Progenitor cell of endocrine pancreas (in vitro differentiated cells): ENCODE results near the gene TMEM43. TPM values are rescaled to one million over a fixed set of nuclear protein-coding genes. Genes with fewer than 3 reads are reported as not detected.

ENCODE experiments used
- DNase-seq: peaks from one replicate; pipeline ENCODE4 v3.0.0; 2021; ENCODE audit warnings: low spot score; ENCODE audit not compliant: unreplicated experiment
- H3K27ac Mint-ChIP-seq: 2 replicates; pipeline ENCODE4 v1.8.0; 2021; ENCODE audit warnings: mild to moderate bottlenecking, moderate library complexity, mixed read lengths
- H3K27me3 Mint-ChIP-seq: 2 replicates; pipeline ENCODE4 v1.8.0; 2021; ENCODE audit warnings: mixed read lengths
- H3K36me3 Mint-ChIP-seq: 2 replicates; pipeline ENCODE4 v1.8.0; 2022; ENCODE audit warnings: mixed read lengths; ENCODE audit not compliant: insufficient read depth
- H3K4me1 Mint-ChIP-seq: 2 replicates; pipeline ENCODE4 v1.8.0; 2021; ENCODE audit warnings: low read depth, mixed read lengths
- H3K4me3 Mint-ChIP-seq: 2 replicates; pipeline ENCODE4 v1.8.0; 2021; ENCODE audit warnings: low read depth, mild to moderate bottlenecking, moderate library complexity, mixed read lengths
- H3K9me3 Mint-ChIP-seq: 2 replicates; pipeline ENCODE4 v1.8.0; 2021; ENCODE audit warnings: low read depth, mixed read lengths
- total RNA-seq: library from RNA; stranded (reverse); gene quantifications from 2 replicates; pipeline ENCODE4 v1.2.1, GENCODE V29; 2021
- TF ChIP-seq, protein P1 (sequence below): fragments of 200-600 bp; sonication (generic); IDR thresholded peaks from one replicate; pipeline ENCODE4 v1.5.0; 2021; ENCODE audit warnings: antibody characterized with exemption, mild to moderate bottlenecking; ENCODE audit not compliant: unreplicated experiment

The TMEM43 gene
- total RNA-seq, 1 donor from 2014 or later = 40.0 TPM

DNA sequence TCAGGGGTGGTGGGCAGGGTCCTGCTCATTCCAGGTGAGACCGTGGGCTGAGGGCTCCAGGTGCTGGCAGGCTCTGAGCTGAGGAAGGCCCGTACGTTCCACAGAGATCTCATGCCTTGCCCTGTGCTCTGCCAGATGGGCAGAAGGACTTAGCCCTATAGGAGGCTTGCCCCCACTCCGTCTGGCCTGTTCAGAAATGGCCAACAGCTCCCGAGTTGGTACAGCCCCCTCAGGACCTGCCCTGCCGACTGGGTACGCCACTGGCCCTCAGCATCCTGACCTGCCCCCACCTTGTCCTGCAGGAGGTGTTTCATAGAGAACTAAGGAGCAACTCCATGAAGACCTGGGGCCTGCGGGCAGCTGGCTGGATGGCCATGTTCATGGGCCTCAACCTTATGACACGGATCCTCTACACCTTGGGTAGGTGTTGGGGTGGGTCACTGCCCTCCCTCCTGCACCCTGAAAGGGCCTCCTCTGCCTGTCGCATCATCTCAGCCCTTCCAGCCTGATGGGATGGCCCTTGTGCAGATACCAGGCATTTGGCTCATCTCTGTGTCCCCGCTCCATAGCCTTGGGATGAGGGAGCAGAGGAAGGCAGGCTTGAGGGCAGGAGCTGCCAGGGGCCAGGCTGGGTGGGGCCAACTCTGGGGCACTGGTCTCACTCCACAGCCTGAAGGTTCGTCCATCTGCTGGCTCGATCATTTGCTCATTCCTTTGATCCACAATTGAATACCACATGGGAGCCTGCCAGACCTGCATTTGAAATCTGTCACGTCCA is 14.2 kb downstream of the TMEM43 start:
- Mint-ChIP-seq H3K27me3 (no peaks in the 10 kb centered on the region), H3K4me1 (no peaks in the 10 kb centered on the region), H3K4me3 (no peak overlapping the region), H3K27ac (no peak overlapping the region), H3K36me3 (peaks cover 13% of the 10 kb centered on the region), H3K9me3 (no peaks in the 10 kb centered on the region)
- no peak for DNase-seq
- TF ChIP-seq, protein P1, sequence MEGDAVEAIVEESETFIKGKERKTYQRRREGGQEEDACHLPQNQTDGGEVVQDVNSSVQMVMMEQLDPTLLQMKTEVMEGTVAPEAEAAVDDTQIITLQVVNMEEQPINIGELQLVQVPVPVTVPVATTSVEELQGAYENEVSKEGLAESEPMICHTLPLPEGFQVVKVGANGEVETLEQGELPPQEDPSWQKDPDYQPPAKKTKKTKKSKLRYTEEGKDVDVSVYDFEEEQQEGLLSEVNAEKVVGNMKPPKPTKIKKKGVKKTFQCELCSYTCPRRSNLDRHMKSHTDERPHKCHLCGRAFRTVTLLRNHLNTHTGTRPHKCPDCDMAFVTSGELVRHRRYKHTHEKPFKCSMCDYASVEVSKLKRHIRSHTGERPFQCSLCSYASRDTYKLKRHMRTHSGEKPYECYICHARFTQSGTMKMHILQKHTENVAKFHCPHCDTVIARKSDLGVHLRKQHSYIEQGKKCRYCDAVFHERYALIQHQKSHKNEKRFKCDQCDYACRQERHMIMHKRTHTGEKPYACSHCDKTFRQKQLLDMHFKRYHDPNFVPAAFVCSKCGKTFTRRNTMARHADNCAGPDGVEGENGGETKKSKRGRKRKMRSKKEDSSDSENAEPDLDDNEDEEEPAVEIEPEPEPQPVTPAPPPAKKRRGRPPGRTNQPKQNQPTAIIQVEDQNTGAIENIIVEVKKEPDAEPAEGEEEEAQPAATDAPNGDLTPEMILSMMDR = no peak

DNA sequence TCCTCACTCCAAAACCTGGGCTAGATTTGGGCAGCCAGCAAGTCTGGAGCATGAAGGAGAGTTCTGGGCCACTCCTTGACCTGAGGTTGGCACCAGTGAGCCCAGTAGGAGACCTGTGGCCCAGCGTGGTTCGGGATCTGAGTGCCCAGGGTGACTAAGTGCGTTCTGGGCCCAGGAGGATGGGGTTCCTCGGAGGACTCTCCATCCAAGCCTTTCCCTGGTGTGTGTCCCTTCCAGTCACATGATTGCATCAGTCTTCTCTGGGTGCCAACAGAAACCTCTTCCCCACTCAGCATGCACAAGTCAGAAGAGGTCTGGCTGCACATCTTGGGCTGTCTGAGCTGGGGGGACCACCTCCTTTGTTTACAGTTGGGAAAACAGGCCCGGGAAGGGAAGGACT is 14.9 kb downstream of the TMEM43 start:
- TF ChIP-seq, protein P1 = no peak
- Mint-ChIP-seq H3K36me3 (peaks cover 13% of the 10 kb centered on the region), H3K4me3 (no peak overlapping the region), H3K9me3 (no peaks in the 10 kb centered on the region), H3K27ac (no peak overlapping the region), H3K27me3 (no peaks in the 10 kb centered on the region), H3K4me1 (peaks cover 2% of the 10 kb centered on the region)
- DNase-seq = no peak

DNA sequence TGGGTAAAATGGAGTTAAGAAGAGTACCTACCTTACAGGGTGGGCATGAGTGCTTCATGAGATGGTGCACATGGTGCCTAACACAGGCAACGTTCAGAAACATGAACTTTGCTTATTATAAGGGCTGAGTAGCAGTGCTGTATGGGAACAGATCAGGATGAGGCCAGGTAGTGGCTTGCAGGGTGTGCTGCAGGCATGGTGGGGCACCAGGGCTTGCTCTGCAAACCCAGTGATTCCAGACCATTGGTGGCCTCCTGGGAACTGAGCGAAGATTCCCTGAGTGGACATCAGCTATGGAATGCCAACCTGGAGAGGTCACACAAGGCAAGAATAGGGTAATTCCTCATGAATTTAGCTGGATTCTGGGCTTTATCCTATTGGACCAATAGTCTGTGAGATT is 15.8 kb downstream of the TMEM43 start:
- Mint-ChIP-seq H3K9me3 (no peaks in the 10 kb centered on the region), H3K4me1 (peaks cover 4% of the 10 kb centered on the region), H3K27ac (no peak overlapping the region), H3K27me3 (no peaks in the 10 kb centered on the region), H3K36me3 (peaks cover 15% of the 10 kb centered on the region), H3K4me3 (no peak overlapping the region)
- TF ChIP-seq, protein P1 = no peak
- DNase-seq = no peak

DNA sequence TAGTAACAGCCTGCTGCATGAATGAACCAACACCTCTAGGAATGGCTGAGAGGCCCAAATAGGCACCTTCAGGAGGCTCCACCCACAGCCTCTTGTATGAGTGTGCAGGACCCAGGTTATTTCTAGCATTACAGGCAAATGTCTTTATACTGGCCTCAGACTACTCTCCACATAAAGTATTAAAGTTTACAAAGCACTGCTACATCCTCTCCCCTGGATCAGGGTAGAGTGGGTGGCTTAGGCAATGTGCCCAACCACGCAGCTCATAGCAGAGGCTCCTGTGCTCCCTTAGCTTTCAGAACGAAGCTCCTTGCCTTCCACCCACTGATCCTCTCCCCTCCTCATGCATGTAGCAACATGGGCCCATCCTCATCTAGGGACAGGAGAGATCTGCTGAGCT is 16.3 kb downstream of the TMEM43 start:
- H3K4me3 Mint-ChIP-seq = no peak overlapping the region
- no peak for DNase-seq
- no peak overlapping the region for H3K27ac Mint-ChIP-seq
- peaks cover 11% of the 10 kb centered on the region for H3K36me3 Mint-ChIP-seq
- peaks cover 4% of the 10 kb centered on the region for H3K4me1 Mint-ChIP-seq
- H3K9me3 Mint-ChIP-seq = no peaks in the 10 kb centered on the region
- no peaks in the 10 kb centered on the region for H3K27me3 Mint-ChIP-seq
- TF ChIP-seq, protein P1 = no peak

DNA sequence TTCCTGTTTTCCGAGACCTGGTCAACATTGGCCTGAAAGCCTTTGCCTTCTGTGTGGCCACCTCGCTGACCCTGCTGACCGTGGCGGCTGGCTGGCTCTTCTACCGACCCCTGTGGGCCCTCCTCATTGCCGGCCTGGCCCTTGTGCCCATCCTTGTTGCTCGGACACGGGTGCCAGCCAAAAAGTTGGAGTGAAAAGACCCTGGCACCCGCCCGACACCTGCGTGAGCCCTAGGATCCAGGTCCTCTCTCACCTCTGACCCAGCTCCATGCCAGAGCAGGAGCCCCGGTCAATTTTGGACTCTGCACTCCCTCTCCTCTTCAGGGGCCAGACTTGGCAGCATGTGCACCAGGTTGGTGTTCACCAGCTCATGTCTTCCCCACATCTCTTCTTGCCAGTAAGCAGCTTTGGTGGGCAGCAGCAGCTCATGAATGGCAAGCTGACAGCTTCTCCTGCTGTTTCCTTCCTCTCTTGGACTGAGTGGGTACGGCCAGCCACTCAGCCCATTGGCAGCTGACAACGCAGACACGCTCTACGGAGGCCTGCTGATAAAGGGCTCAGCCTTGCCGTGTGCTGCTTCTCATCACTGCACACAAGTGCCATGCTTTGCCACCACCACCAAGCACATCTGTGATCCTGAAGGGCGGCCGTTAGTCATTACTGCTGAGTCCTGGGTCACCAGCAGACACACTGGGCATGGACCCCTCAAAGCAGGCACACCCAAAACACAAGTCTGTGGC is 16.9 kb downstream of the TMEM43 start:
- no peak overlapping the region for H3K4me3 Mint-ChIP-seq
- DNase-seq = no peak
- no peak overlapping the region for H3K27ac Mint-ChIP-seq
- H3K27me3 Mint-ChIP-seq = no peaks in the 10 kb centered on the region
- H3K4me1 Mint-ChIP-seq = peaks cover 4% of the 10 kb centered on the region
- H3K9me3 Mint-ChIP-seq = no peaks in the 10 kb centered on the region
- TF ChIP-seq, protein P1 = no peak
- peaks cover 11% of the 10 kb centered on the region for H3K36me3 Mint-ChIP-seq
